ENCODE results near the gene KDM2A. TPM values are rescaled to one million over a fixed set of nuclear protein-coding genes. Genes with fewer than 3 reads are reported as not detected.
"Not testable (repeated sequence)": the region's sequence is repeated elsewhere in the genome, so short reads cannot be mapped to it uniquely, and the experiment has no call there.

Gene KDM2A
- total RNA-seq, 4 donors from 2014 or later, result 48.2 to 94.9 (median 73.5) TPM

DNA sequence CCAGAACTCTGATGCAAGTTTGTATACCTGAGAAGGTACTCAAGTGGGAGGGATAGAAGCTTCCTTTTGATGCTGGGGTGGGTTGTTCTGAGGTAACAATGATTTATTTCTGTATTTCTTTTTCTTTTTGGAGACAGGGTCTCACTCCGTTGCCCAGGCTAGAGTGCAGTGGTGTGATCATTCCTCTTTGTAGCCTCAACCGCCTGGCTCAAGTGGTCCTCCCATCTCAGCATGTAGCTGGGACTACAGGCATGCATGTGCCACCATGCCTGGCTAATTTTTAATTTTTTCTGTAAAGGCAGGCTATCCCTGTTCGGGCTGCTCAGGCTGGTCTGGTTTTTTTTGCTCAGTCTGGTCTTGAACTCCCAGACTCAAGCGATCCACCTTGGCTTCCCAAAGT lies 7.9 kb downstream of the KDM2A start:
- no peak for DNase-seq
- intact Hi-C loops (cut with DNase I; ENCODE audit: low total_unique reads), result no loop called here
- H3K36me3 ChIP-seq, result no peaks in the 10 kb centered on the region

DNA sequence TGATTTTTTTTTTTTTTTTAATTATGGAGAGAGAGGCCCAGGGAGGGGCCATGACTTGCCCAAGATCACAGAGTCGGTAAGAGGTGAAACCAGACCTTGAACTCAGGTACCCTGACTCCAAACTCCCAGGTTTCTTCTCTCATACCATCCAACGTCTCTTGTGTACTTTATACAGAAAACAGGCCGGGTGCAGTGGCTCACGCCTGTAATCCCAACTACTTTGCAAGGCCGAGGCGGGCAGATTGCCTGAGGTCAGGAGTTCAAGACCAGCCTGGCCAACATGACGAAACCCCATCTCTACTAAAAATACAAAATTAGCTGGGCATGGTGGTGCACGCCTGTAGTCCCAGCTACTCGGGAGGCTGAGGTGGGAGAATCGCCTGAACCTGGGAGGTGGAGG lies 11.8 kb downstream of the KDM2A start:
- H3K4me3 ChIP-seq; intact Hi-C loops (cut with DNase I; ENCODE audit: low total_unique reads); H3K36me3 ChIP-seq; H3K9me3 ChIP-seq; H3K27ac ChIP-seq; H3K4me1 ChIP-seq; DNase-seq; H3K27me3 ChIP-seq: not testable (repeated sequence)

More for the DNA sequence above, 7.9 kb downstream of the KDM2A start:
- no peaks in the 10 kb centered on the region for H3K9me3 ChIP-seq
- TF ChIP-seq POLR2A (IDR thresholded peaks at IDR 0.05), result no peak
- TF ChIP-seq, protein P1, sequence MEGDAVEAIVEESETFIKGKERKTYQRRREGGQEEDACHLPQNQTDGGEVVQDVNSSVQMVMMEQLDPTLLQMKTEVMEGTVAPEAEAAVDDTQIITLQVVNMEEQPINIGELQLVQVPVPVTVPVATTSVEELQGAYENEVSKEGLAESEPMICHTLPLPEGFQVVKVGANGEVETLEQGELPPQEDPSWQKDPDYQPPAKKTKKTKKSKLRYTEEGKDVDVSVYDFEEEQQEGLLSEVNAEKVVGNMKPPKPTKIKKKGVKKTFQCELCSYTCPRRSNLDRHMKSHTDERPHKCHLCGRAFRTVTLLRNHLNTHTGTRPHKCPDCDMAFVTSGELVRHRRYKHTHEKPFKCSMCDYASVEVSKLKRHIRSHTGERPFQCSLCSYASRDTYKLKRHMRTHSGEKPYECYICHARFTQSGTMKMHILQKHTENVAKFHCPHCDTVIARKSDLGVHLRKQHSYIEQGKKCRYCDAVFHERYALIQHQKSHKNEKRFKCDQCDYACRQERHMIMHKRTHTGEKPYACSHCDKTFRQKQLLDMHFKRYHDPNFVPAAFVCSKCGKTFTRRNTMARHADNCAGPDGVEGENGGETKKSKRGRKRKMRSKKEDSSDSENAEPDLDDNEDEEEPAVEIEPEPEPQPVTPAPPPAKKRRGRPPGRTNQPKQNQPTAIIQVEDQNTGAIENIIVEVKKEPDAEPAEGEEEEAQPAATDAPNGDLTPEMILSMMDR (IDR thresholded peaks at IDR 0.05), result no peak
- H3K27me3 ChIP-seq, result no peaks in the 10 kb centered on the region
- no peak overlapping the region for H3K4me3 ChIP-seq
- H3K4me1 ChIP-seq, result peaks cover 0 to 6% of the 10 kb centered on the region in 2 donors
- H3K27ac ChIP-seq, result no peak overlapping the region

DNA sequence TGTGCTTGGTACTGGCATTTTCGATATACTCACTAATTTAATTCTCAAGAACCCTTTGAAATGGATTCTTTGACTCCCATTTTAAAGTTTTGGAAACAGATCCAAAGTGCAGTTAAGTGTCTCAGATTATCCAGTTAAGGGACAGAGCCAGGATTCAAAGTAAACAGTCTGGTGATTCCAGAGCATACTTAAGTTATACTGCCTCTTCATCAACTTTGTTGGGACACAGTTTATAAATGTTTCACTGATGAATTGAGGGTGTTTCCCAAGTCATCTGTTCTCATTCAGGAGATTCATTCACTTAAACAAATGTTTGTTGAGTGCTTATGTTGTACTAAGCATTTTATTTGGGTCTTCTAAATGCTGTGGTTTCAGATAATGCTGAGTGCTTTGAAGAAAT lies 17.1 kb downstream of the KDM2A start:
- no peaks in the 10 kb centered on the region for H3K27me3 ChIP-seq
- H3K4me3 ChIP-seq, result no peak overlapping the region
- no peaks in the 10 kb centered on the region for H3K9me3 ChIP-seq
- no peak for DNase-seq
- TF ChIP-seq POLR2A (IDR thresholded peaks at IDR 0.05), result no peak
- no peak overlapping the region for H3K27ac ChIP-seq
- H3K36me3 ChIP-seq, result no peaks in the 10 kb centered on the region
- no peaks in the 10 kb centered on the region for H3K4me1 ChIP-seq
- intact Hi-C loops (cut with DNase I; ENCODE audit: low total_unique reads), result no loop called here

DNA sequence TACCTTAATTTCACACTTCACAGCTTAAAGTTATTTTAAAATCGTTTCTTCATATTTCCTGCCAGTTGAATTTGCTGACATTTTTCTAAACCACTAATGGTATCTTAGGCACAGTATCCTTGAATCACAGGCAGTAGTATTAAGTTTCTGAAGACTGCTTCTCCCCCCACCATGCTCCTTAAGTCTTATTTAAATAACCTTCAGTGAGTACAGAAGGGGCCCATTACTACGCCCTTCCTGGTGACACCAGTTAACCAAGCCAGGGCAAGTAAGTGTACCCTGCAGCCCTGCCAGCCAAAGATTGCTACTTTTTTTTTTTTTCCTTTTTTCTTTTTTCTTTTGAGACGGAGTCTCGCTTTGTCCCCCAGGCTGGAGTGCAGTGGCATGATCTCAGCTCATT lies 19.9 kb downstream of the KDM2A start:
- Histone ChIP-seq H3K4me1 (no peaks in the 10 kb centered on the region), H3K36me3 (no peaks in the 10 kb centered on the region), H3K4me3 (no peak overlapping the region), H3K9me3 (no peaks in the 10 kb centered on the region), H3K27ac (no peak overlapping the region), H3K27me3 (no peaks in the 10 kb centered on the region)
- DNase-seq, result no peak
- intact Hi-C loops (cut with DNase I; ENCODE audit: low total_unique reads), result no loop called here
- TF ChIP-seq, protein P1 (IDR thresholded peaks at IDR 0.05), result no peak
- no peak for TF ChIP-seq POLR2A (IDR thresholded peaks at IDR 0.05)

DNA sequence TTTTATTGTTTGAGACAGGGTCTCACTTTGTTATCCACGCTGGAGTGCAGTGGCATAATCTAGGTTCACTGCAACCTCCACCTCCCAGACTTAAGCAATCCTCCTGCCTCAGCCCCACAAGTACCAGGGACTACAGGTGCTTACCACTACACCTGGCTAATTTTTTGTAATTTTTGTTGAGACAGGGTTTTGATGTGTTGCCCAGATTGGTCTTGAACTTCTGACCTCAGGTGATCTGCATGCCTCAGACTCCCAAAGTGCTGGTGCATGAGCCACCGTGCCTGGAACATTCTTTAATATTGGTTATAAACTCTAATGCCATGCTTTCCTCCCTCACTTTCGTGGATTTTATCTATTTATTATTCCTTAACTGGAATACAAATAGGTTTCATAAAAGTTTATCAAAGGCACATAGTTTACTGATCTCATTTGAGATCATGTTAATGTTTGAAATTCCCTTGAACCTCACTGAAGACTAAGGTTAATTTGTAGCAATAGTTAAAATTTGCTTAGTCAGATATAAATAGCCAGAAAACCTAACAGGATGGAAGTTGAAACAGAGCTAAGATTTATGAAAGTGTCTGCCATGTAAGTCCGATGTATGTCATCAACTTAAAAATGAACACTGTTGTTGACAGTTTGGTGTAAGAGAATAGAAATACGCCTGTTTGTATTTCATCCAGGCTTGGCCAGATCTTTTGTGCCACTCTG lies 27.6 kb downstream of the KDM2A start:
- Histone ChIP-seq H3K4me1 (no peaks in the 10 kb centered on the region), H3K36me3 (no peaks in the 10 kb centered on the region), H3K27me3 (no peaks in the 10 kb centered on the region), H3K9me3 (no peaks in the 10 kb centered on the region), H3K4me3 (no peak overlapping the region), H3K27ac (no peak overlapping the region)
- intact Hi-C loops (cut with DNase I; ENCODE audit: low total_unique reads), result no loop called here
- no peak for DNase-seq
- no peak for TF ChIP-seq POLR2A (IDR thresholded peaks at IDR 0.05)
- TF ChIP-seq, protein P1 (IDR thresholded peaks at IDR 0.05), result no peak

DNA sequence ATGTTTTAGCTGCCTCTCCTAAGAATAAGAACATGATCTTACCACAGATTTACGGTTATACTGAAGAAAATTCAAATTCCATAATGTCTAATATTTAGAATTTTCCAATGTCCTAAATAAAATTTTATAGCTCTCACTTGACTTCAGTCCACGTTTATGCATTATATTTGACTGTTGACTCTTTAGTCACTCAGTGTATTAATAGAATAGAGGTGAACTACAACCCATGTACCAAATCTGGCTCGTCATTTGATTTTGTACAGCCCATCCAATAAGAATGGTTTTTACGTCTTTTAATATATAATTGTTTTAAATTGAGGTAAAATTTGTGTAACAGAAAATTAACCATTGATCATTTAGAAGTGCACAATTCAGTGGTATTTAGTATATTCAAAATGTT lies 34.9 kb downstream of the KDM2A start:
- intact Hi-C loops (cut with DNase I; ENCODE audit: low total_unique reads), result no loop called here
- no peaks in the 10 kb centered on the region for H3K27me3 ChIP-seq
- no peak overlapping the region for H3K27ac ChIP-seq
- H3K4me3 ChIP-seq, result no peak overlapping the region
- TF ChIP-seq, protein P1 (IDR thresholded peaks at IDR 0.05), result no peak
- TF ChIP-seq POLR2A (IDR thresholded peaks at IDR 0.05), result no peak
- no peak for DNase-seq
- H3K9me3 ChIP-seq, result no peaks in the 10 kb centered on the region
- no peaks in the 10 kb centered on the region for H3K4me1 ChIP-seq
- H3K36me3 ChIP-seq, result no peaks in the 10 kb centered on the region

All from uterus (tissue), 4 donors.